A204.1 (cell line): Measurements from ENCODE around the gene EDEM2.
"Not testable (repeated sequence)": the region's sequence is repeated elsewhere in the genome, so short reads cannot be mapped to it uniquely, and the experiment has no call there.

Experiments used
- FAIRE-seq: peaks from 2 replicates; lab custom pipeline; 2012; peaks lifted over from hg19 to GRCh38; lab: Jason Lieb, UNC

The EDEM2 gene, protein sequence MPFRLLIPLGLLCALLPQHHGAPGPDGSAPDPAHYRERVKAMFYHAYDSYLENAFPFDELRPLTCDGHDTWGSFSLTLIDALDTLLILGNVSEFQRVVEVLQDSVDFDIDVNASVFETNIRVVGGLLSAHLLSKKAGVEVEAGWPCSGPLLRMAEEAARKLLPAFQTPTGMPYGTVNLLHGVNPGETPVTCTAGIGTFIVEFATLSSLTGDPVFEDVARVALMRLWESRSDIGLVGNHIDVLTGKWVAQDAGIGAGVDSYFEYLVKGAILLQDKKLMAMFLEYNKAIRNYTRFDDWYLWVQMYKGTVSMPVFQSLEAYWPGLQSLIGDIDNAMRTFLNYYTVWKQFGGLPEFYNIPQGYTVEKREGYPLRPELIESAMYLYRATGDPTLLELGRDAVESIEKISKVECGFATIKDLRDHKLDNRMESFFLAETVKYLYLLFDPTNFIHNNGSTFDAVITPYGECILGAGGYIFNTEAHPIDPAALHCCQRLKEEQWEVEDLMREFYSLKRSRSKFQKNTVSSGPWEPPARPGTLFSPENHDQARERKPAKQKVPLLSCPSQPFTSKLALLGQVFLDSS

DNA sequence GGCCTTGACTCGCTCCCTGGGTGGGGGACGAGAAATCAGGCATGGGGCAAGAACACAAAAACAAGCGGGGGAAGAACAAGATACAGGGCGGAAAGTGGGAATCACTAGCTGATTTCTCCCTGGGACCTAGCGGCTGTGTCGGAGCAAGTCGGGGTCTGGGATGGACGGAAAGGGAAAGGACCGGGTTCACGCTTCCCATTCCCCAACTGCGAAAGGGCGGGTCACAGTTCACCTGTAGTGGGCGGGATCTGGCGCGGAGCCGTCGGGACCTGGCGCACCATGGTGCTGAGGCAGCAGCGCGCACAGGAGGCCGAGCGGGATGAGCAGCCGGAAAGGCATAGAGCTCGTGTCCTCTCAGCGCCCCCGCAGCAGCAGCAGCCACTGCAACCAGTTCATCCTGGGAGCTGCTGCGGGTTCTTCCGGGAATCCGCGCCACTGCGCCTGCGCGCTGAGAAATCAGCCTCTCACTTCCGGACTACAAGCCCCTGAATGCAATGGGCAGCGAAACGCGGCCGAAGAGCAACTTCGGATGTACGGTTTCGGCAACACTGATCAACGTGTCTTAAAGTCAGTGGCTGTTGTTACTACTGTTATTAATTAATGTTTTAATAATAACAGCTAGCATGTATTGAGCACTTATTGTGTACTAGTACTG, at the start of gene EDEM2:
TSS of gene EDEM2 (minus strand) at position 417 of the 655 bp plus-strand sequence. CDS start at position 339, 78 bp downstream.
- peak; percentile 60 for FAIRE-seq

DNA sequence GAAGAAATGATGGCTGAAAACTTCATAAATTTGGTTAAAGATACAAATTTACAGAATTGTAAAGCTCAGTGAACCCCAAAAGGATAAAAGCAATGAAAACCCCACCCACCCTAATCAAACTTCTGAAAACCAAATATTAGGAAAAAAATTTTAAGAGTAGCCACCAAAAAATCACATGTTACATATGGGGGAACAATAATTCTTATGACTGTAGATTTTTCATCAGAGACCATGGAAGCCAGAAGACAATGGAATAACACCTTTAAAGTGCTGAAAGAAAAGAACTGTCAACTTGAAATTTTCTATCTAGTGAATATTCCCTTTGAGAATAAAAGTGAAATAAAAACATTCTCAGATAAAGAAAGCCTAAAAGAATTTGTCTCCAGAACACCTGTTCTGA, 49.2 kb upstream of the EDEM2 start:
- FAIRE-seq: no peak

DNA sequence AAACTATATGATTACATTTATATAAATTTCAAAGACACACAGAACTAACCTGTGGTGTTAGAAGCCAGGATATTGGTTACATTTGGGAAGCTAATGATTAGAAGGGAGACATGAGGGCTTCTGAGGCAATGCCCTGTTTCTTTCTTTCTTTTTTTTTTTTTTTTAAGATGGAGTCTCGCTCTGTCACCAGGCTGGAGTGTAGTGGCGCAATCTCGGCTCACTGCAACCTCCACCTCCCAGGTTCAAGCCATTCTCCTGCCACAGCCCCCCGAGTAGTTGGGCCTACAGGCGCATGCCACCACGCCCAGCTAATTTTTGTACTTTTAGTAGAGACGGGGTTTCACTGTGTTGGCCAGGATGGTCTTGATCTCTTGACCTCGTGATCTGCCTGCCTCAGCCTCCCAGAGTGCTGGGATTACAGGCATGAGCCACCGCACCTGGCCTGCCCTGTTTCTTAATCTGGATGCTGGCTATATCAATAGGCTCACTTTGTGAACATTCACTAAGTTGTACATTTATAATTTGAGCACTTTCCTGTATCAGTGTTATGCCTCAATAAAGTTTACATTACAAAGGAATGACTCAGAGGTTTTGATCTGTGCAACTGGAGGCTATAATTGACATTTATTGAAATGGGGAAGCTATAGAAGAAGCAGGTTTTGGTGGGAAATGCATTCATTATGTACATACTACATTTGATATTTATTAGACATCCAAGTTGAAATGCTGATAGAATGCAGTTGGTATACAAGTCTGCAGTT, 46.1 kb upstream of the EDEM2 start:
- FAIRE-seq: not testable (repeated sequence)

DNA sequence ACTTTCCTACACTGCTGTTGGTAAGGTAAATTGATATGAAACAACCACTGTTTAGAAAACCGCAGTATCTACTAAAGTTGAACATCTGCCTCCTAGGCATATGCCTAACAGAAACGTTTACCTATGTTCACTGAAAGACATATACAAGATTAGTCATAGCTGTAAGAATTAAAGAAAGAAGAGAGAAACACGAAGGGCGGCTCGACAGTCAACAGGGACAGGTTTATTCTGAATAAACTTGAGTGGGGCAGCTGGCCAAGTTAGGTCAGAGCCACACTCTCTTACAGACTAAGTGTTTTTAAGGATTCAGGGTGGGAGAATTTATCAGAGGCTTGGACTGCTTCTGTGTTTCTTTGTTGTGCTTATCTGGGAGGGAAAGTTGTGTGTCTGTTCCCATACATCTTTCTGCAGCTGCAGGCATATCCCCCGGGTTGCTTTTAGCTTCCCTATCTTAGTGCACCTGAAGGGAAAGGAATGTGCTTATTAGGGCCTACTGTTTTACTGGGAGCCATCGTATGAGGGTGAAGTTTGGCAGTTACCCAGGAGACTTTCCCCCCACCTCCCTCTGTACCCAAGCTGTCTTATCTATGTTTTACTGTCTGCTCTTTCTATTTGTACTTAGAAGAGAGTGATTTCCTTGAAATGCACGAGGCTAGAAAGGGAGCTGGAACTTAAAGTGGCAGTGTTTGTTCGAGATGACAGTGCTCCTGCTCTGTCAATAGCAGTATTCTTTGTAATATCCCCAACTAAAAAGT, 45.2 kb upstream of the EDEM2 start:
- no peak for FAIRE-seq

DNA sequence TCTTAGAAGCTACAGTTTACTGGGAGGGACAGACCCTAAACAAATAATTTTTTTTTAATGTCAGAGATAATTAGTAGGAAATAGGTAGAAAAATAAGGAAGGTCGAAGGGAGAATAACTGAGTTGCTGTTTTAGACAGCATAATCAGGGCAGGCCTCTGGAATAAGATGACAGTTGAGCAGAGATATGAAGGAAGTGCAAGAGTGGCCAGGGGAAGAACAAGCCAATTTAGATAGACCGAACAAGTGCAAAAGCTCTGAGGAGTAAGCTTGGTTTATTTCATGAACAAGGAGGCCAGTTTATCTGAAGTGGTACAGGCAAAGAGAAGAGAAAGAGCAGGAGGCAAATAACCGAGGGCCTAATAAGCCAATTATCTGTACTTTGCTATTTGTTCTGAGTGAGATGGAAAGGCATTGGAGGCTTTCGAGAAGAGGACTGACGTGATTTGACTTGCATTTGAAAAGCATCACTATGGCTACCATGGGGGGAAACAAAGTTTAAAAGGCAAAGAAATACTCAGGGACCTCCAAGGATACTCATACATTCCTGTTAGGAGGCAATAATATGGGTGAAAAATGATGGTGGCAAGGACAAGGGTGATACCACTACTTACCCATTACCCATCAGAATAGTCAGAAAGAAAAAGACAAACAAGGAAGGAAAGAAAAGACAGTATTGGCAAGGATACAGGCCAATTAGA, 44.4 kb upstream of the EDEM2 start:
- no peak for FAIRE-seq

DNA sequence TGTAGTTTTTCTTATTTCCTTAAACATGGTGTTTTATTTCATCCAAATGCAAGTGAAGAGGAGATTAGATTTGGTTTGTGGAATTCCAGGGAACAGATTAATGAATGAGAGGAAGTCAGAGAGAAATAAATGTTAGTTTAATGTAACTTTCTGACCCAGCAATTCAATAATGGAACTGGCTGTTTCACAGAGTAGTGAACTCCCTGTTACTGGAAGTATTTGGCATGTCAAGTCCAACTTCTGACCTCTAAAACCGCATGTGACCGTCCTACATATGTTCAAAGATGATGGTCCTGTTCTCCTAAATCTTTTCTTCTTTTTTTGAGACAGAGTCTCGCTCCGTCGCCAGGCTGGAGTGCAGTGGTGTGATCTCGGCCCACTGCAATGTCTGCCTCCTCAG, 43.4 kb upstream of the EDEM2 start:
- FAIRE-seq: no peak

DNA sequence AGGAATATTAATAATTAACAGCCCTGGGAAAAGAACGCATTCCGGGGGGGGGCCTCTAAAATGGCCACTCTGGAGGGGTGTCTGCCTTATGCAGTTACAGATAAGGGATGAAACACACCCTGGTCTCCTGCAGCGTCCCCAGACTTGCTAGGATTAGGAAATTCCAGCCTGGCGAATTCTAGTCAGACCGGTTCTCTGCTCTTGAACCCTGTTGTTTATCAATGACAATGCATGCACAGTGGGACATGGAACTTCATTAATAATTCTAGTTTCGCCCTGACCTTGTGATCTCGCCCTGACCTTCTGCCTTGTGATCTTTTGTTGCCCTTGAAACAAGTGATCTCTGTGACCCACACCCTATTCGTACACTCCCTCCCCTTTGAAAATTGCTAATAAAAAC, 42.1 kb upstream of the EDEM2 start:
- not testable (repeated sequence) for FAIRE-seq

DNA sequence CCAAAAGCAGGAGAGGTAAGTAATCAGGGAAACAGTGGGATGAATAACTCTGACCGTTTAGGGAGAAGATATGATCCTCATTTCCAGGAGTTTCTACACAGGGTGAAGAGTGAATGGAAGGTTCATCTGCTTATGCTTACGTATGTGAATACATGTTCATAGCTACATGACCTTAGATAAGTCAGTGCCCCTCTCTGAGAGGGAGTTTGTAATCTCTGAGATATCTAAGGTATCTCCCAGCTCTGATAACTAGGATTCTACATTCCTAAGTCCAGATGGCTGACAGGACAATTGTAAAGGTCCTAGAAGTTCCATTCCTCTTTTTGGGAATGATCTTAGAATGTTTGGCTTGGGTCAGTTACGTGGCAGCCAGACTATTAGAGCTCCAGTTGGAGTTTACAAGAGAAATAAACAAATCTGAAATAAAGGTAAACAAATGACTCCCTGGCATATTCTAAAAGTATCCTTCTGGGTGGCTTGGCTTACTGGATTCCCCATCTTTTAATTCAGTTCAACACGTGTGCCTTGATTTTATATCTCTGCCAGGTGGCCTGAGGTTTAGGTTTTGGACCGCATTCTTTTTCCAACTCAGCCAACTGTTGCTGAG, 40.6 kb upstream of the EDEM2 start:
- FAIRE-seq: no peak

DNA sequence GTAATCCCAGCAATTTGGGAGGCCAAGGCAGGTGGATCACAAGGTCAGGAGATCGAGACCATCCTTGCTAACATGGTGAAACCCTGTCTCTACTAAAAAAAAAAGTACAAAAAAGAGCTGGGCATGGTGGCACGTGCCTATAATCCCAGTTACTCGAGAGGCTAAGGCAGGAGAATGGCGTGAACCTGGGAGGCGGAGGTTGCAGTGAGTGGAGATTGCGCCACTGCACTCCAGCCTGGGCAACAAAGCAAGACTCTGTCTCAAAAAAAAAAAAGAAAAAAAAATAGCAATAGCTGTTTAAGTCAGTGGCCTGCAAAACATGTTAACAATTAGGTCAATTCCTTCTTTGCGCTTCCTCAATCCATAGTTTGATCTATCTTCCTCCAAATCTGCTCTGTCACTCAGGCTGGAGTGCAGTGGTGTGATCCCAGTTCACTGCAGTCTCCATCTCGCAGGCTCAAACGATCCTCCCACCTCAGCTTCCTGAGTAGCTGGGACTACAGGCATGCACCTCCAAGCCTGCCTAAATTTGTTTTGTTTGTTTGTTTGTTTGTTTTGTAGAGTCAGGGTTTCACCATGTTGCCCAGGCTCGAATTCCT, 39.7 kb upstream of the EDEM2 start:
- not testable (repeated sequence) for FAIRE-seq

DNA sequence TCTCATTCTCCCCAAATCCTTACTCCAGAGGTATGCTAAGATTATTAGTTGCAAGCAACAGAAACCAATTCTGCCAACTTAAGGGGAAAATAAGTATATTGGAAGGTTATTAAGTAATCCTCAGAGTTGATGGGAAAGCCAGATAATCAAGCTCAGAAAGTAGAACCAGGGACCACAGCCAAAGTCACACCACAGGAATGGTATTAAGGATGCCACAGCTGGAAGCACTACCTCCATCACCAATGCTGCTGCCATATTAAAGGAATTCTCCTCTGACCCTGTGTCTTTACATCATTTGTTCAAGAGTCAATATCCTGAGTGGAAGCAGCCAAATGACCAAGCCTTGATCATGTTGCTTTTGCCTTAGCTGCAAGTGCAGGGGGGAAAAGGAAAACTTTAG, 34.6 kb upstream of the EDEM2 start:
- no peak for FAIRE-seq

DNA sequence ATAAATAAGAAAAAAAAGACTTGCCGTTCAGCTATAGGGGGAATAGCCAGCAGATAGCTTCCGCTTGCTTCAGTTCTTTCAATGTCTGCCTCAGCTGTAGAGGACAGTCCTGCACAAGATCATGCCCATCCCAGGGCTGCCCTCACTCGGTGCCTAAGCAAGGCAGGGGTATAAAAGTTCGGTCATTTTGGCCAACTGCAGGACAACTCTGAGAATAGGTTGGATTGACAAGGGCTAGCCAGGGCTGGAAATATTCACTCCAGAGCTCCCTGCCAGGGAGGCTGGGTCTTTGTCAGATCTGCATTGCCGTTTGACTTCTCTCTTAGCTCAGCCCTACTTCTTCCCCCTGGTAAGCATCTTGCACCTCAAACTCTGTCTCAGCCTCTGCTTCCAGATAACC, 33.1 kb upstream of the EDEM2 start:
- no peak for FAIRE-seq

DNA sequence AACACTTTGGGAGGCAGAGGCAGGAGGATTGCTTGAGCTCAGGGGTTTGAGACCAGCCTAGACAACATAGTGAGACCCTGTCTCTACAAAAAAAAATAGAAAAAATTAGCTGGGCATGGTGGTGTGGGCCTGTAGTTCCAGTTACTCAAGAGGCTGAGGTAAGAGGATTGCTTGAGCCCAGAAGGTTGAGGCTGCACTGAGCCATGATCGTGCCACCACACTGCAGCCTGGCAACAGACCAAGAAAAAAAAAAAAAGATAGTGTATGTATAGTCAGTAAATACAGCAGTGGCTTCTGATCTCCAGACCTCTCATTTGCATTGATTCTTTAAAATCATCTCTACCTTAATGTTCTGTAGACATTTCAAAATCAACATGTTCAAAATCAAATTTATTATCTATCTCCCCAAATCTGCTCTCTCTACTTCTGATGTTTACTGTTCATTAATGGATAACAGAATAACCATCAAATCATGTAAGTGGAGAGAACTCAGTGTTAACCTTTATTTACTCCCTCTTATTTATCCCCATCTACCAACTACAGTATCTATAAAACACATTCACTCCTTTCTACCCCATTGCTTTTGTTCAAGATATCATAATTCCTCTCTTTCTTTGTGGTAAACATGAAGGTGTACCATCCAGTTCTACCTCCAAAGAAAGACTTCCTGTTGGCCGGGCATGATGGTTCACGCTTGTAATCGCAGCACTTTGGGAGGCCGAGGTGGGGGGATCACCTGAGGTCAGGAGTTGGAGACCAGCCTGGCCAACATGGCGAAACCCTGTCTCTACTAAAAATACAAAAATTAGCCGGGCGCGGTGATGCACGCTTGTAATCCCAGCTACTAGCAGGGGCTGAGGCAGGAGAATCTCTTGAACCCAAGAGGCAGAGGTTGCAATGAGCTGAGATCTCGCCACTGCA, 32.4 kb upstream of the EDEM2 start:
- no peak for FAIRE-seq

DNA sequence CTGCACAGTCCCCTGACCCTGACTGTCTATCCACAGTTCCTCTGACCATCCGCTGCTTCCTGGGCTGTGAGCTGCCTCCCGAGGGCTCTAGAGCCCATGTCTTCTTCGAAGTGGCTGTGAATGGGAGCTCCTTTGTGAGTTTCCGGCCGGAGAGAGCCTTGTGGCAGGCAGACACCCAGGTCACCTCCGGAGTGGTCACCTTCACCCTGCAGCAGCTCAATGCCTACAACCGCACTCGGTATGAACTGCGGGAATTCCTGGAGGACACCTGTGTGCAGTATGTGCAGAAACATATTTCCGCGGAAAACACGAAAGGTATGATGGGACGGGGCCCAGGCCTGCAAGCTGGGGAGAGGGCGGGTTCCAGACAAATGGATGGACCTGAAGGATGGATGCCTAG, 29.0 kb upstream of the EDEM2 start:
- FAIRE-seq: no peak

DNA sequence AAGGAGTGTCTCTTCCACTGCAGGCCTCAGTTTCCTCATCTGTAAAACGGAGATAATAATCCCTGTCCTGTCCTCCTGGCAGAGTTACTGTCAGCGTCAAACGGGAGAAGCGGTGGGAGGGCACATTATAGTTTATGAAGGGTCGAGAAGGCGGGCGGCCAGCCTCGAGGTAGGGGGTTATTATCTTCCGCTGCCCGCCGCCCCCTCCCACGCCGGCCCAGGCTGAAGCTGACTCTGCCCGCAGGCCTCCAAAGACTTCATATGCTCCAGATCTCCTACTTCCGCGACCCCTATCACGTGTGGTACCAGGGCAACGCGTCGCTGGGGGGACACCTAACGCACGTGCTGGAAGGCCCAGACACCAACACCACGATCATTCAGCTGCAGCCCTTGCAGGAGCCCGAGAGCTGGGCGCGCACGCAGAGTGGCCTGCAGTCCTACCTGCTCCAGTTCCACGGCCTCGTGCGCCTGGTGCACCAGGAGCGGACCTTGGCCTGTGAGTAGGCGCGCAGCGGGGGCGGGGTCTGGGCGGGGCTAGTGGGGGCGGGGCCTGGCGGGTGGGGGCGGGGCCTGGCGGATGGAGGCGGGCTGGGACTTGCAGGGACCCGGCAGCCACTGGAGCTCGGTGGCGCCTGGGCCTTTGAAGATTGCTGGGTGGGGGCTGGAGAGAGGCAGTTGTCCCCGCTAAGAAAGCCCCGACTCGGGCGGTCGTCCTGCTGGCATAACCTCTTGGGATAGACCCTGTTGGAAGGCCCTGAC, 27.5 kb upstream of the EDEM2 start:
- FAIRE-seq: no peak

DNA sequence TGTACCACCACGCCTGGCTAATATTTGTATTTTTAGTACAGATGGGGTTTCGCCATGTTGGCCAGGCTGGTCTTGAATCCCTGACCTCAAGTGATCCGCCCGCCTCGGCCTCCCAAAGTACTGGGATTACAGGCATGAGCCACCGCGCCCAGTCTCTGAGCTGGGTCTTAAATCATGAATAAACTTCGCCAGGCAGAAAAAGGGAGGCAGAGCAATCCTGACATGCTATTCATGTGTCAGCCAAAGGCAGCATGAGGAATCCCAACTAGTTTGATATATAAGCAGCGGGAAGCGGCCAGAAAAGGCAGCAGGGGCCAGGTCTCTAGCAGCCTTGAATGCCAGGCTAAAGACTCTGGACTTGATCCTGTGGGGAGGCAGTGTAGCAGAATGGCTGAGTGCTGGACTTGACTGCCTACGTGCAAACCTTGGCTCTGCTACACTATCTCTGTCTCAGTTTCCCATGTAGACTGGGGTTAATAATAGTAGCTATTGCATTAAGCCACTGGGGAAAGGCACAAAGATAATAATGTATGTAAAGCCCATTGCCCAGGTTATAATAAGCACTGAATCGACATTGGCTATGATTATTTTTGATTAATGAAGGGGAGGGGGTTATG, 26.5 kb upstream of the EDEM2 start:
- FAIRE-seq: no peak

DNA sequence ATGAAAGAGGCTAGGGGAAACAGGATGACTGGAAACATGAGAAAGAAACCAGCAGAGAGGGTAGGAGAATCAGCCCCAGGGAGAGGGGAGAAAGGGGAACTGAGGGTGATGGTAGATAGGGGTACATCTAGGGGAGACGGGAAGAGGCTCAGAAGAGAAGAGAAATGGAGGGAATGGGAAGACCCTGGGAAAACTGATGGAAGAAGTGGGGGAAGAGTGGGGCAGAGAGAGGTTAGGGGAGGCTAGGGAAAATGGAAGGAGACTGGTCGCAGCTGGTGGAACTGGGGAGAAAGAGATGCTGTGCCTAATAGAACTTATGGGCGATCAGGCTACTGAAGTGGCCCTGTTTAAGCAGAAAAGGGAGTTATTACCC, 25.3 kb upstream of the EDEM2 start:
- no peak for FAIRE-seq

DNA sequence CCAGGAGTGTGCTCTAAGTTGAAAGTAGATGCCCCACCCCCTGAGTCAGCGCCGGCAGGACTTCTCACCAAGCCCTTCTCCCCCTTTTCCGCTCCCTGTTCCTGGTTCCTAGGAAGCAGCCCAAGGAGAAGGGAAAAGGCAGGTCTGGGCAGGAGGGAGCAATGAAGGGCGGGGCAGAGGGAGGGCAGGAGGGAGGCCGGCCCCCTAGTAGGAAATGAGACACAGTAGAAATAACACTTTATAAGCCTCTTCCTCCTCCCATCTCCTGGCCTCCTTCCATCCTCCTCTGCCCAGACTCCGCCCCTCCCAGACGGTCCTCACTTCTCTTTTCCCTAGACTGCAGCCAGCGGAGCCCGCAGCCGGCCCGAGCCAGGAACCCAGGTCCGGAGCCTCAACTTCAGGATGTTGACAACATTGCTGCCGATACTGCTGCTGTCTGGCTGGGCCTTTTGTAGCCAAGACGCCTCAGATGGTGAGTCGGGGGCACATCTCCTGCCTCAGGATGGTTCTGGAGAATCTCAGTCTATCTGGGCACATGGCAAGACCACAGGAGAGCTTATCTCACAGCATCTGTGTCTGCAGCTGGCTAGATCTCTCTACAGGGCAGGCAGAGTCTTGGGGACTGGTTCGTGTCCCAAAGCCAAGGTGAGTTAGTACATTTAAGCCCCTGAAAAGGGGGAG, 24.8 kb upstream of the EDEM2 start, which contains the start of gene PROCR:
TSS of gene PROCR (plus strand) at position 320 of the 681 bp plus-strand sequence. CDS start at position 403, 83 bp downstream.
- no peak for FAIRE-seq

DNA sequence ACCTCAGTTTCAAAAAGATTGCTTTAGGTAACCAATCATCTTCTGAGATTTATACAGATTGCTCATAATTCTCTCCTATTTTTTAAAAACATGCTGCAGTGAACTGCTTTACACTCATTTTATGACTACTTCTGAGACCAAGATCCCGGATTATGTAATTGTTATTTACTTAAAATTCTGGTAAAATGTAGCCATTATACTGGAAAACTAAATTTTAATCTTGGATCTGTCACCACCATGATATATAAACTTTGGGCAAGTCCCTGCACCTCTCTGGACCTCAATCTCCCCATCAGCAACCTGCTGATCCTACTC, 24.3 kb upstream of the EDEM2 start:
- no peak for FAIRE-seq
